BLaER1 treated with 17β-estradiol and CSF1 and Interleukin-3, amounts not matched to agents 10 nM and 100 nM (cell line): ENCODE measurements around the gene EMILIN2.

ENCODE experiments used
- H3K27ac ChIP-seq, 11 experiments: shearing (Covaris generic); formaldehyde crosslinking; 2 replicates each; pipeline ENCODE4 v1.8.1; 2022
- H3K27me3 ChIP-seq, 11 experiments: shearing (Covaris generic); formaldehyde crosslinking; 2 replicates each; pipeline ENCODE4 v1.8.1; 2022
- H3K36me3 ChIP-seq, 11 experiments: shearing (Covaris generic); formaldehyde crosslinking; 2 replicates each; pipeline ENCODE4 v1.8.1; 2022
- H3K4me1 ChIP-seq, 10 experiments: shearing (Covaris generic); formaldehyde crosslinking; 2 replicates each; pipeline ENCODE4 v1.8.1; 2022
- H3K4me2 ChIP-seq, 11 experiments: shearing (Covaris generic); formaldehyde crosslinking; 2 replicates each; pipeline ENCODE4 v1.8.1; 2022
- H3K4me3 ChIP-seq, 10 experiments: shearing (Covaris generic); formaldehyde crosslinking; 2 replicates each; pipeline ENCODE4 v1.8.1; 2022
- H3K9ac ChIP-seq, 11 experiments: shearing (Covaris generic); formaldehyde crosslinking; 2 replicates each; pipeline ENCODE4 v1.8.1; 2022
- H3K9me3 ChIP-seq, 11 experiments: shearing (Covaris generic); formaldehyde crosslinking; replicated peaks in 1 of 11; 2 replicates each; pipeline ENCODE4 v1.8.1; 2022
- H4K20me1 ChIP-seq, 11 experiments: shearing (Covaris generic); formaldehyde crosslinking; 2 replicates each; pipeline ENCODE4 v1.8.1; 2022
- Cebpa-rat ChIP-seq, 11 experiments: shearing (Covaris generic); IDR thresholded peaks; 2 replicates each; pipeline ENCODE4 v1.8.1; 2022

The EMILIN2 gene

GRCh38 chr18:2883076-2883735, 36.4 kb downstream of the EMILIN2 start:
- H4K20me1 ChIP-seq: peaks cover 0 to 100% (median 0%) of the 10 kb centered on the region in 11 experiments; a peak in 6 of 22 replicates
- peak overlapping the region; percentile 13 to 59 (median 42); a peak in 13 of 22 replicates for H3K9ac ChIP-seq
- peaks cover 0 to 71% (median 0%) of the 10 kb centered on the region in 11 experiments; a peak in 8 of 22 replicates for H3K36me3 ChIP-seq
- H3K4me2 ChIP-seq: peak overlapping the region; percentile 84 to 98 (median 91)
- no peak for TF ChIP-seq Cebpa-rat (IDR thresholded peaks at IDR 0.05)
- peaks cover 54 to 89% (median 74%) of the 10 kb centered on the region in 10 experiments for H3K4me1 ChIP-seq
- no peak overlapping the region for H3K4me3 ChIP-seq
- H3K9me3 ChIP-seq: peaks cover 0 to 25% (median 16%) of the 10 kb centered on the region in 11 experiments; a peak in 17 of 22 replicates
- H3K27me3 ChIP-seq: peaks cover 0 to 9% (median 0%) of the 10 kb centered on the region in 11 experiments; a peak in 2 of 22 replicates
- peak overlapping the region in 10 of 11 experiments; percentile 6 to 69 (median 58); a peak in 17 of 22 replicates for H3K27ac ChIP-seq

- H3K9ac ChIP-seq: no peak overlapping the region
- H3K4me1 ChIP-seq: peaks cover 43 to 89% (median 66%) of the 10 kb centered on the region in 10 experiments
- H3K27ac ChIP-seq: peak overlapping the region in 5 of 11 experiments; percentile 1 to 47 (median 34); a peak in 4 of 22 replicates
- H3K27me3 ChIP-seq: no peaks in the 10 kb centered on the region
- H3K9me3 ChIP-seq: peaks cover 0 to 25% (median 16%) of the 10 kb centered on the region in 11 experiments; a peak in 17 of 22 replicates
- H3K36me3 ChIP-seq: peaks cover 0 to 73% (median 0%) of the 10 kb centered on the region in 11 experiments; a peak in 8 of 22 replicates
- TF ChIP-seq Cebpa-rat (IDR thresholded peaks at IDR 0.05): no peak
- peaks cover 0 to 100% (median 0%) of the 10 kb centered on the region in 11 experiments; a peak in 6 of 22 replicates for H4K20me1 ChIP-seq
- H3K4me2 ChIP-seq: peak overlapping the region in 9 of 11 experiments; percentile 4 to 92 (median 84); a peak in 11 of 22 replicates
- no peak overlapping the region for H3K4me3 ChIP-seq
These were observed 38.0 kb downstream of the EMILIN2 start for GRCh38 chr18:2884706-2885285.

DNA sequence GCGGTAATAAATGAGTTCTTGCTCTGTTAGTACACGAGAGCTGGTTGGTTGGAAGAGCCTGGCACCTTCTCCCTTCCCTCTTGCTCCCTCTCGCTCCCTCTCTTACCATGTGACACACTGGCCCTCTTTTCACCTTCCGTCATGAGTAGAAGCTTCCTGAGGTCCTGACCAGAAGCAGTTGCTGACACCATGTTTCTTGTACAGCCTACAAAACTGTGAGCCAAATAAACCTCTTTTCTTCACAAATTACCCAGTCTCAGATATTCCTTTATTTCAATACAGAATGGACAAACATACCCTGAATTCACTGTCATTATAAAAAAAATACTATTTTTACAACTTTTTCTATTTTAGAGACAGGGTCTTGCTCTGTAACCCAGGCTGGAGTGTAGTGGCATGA, 40.7 kb downstream of the EMILIN2 start:
- Histone ChIP-seq H3K9me3 (peaks cover 0 to 38% (median 16%) of the 10 kb centered on the region in 11 experiments; a peak in 18 of 22 replicates), H3K4me1 (peaks cover 16 to 75% (median 39%) of the 10 kb centered on the region in 10 experiments), H3K27me3 (no peaks in the 10 kb centered on the region), H3K36me3 (peaks cover 0 to 96% (median 0%) of the 10 kb centered on the region in 11 experiments; a peak in 8 of 22 replicates), H3K27ac (peak overlapping the region in 4 of 11 experiments; percentile 48 to 70 (median 62); a peak in 9 of 22 replicates), H3K9ac (peak overlapping the region in 1 of 11 experiments; percentile 16; a peak in 1 of 22 replicates), H3K4me3 (0 out of 20 replicates have a peak overlapping the region, but pooled peaks of 1 of the 10 experiments have one; percentile 1), H3K4me2 (peak overlapping the region in 6 of 11 experiments; percentile 23 to 57 (median 42); a peak in 9 of 22 replicates), H4K20me1 (peaks cover 0 to 100% (median 0%) of the 10 kb centered on the region in 11 experiments; a peak in 6 of 22 replicates)
- no peak for TF ChIP-seq Cebpa-rat (IDR thresholded peaks at IDR 0.05)

GRCh38 chr18:2889761-2890192, 43.0 kb downstream of the EMILIN2 start:
- peak overlapping the region in 3 of 11 experiments; percentile 6 to 57 (median 27); a peak in 3 of 22 replicates for H3K4me2 ChIP-seq
- no peaks in the 10 kb centered on the region for H3K27me3 ChIP-seq
- no peak overlapping the region for H3K4me3 ChIP-seq
- H4K20me1 ChIP-seq: peaks cover 0 to 100% (median 0%) of the 10 kb centered on the region in 11 experiments; a peak in 6 of 22 replicates
- H3K9me3 ChIP-seq: peaks cover 5 to 48% (median 17%) of the 10 kb centered on the region in 11 experiments; a peak in 20 of 22 replicates
- peaks cover 0 to 58% (median 18%) of the 10 kb centered on the region in 10 experiments; a peak in 14 of 20 replicates for H3K4me1 ChIP-seq
- peaks cover 0 to 100% (median 0%) of the 10 kb centered on the region in 11 experiments; a peak in 8 of 22 replicates for H3K36me3 ChIP-seq
- no peak overlapping the region for H3K9ac ChIP-seq
- no peak overlapping the region; a peak in 1 of 22 replicates for H3K27ac ChIP-seq
- no peak for TF ChIP-seq Cebpa-rat (IDR thresholded peaks at IDR 0.05)

- Histone ChIP-seq H3K4me2 (no peak overlapping the region), H3K36me3 (peaks cover 0 to 100% (median 0%) of the 10 kb centered on the region in 11 experiments; a peak in 8 of 22 replicates)
These were observed 43.8 kb downstream of the EMILIN2 start for GRCh38 chr18:2890606-2891005.

DNA sequence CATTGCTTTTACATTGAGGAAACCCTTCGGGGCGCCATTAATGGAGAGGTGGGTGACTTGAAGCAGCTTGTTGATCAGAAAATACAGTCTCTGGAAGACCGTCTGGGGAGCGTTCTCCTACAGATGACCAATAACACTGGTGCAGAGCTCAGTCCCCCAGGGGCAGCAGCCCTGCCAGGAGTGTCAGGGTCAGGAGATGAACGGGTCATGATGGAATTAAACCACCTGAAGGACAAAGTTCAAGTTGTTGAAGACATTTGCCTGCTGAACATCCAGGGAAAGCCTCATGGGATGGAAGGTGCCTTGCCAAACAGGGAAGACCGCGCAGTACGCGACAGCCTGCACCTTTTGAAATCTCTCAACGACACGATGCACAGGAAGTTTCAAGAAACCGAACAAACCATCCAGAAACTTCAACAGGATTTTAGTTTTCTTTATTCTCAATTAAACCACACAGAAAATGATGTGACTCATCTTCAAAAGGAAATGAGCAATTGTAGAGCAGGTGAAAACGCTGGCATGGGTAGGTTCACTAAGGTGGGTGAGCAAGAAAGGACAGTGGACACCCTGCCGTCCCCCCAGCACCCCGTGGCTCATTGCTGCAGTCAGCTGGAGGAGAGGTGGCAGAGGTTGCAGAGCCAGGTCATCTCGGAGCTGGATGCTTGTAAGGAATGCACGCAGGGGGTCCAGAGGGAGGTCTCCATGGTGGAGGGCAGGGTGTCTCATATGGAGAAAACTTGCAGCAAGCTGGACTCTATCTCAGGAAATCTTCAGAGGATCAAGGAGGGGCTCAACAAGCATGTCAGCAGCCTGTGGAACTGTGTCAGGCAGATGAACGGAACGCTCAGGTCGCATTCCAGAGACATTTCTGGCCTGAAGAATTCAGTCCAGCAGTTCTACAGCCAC, 45.0 kb downstream of the EMILIN2 start:
- H3K9ac ChIP-seq: no peak overlapping the region
- H3K4me3 ChIP-seq: no peak overlapping the region
- no peak for TF ChIP-seq Cebpa-rat (IDR thresholded peaks at IDR 0.05)
- peaks cover 0 to 100% (median 0%) of the 10 kb centered on the region in 11 experiments; a peak in 8 of 22 replicates for H3K36me3 ChIP-seq
- no peak overlapping the region for H3K27ac ChIP-seq
- peaks cover 9 to 45% (median 18%) of the 10 kb centered on the region in 11 experiments; a peak in 21 of 22 replicates for H3K9me3 ChIP-seq
- H4K20me1 ChIP-seq: peaks cover 0 to 100% (median 0%) of the 10 kb centered on the region in 11 experiments; a peak in 6 of 22 replicates
- H3K4me2 ChIP-seq: no peak overlapping the region; a peak in 1 of 22 replicates
- H3K4me1 ChIP-seq: peaks cover 0 to 67% (median 10%) of the 10 kb centered on the region in 10 experiments; a peak in 10 of 20 replicates
- H3K27me3 ChIP-seq: no peaks in the 10 kb centered on the region

More at GRCh38 chr18:2890606-2891005, 43.8 kb downstream of the EMILIN2 start:
- Histone ChIP-seq H4K20me1 (peaks cover 0 to 100% (median 0%) of the 10 kb centered on the region in 11 experiments; a peak in 6 of 22 replicates), H3K4me1 (peaks cover 0 to 59% (median 10%) of the 10 kb centered on the region in 10 experiments; a peak in 10 of 20 replicates), H3K9me3 (peaks cover 13 to 52% (median 23%) of the 10 kb centered on the region in 11 experiments; a peak in 21 of 22 replicates), H3K27me3 (no peaks in the 10 kb centered on the region), H3K4me3 (no peak overlapping the region), H3K9ac (no peak overlapping the region), H3K27ac (no peak overlapping the region)
- TF ChIP-seq Cebpa-rat (IDR thresholded peaks at IDR 0.05): no peak

- H3K36me3 ChIP-seq: peaks cover 0 to 97% (median 0%) of the 10 kb centered on the region in 11 experiments; a peak in 8 of 22 replicates
- no peaks in the 10 kb centered on the region for H3K27me3 ChIP-seq
- TF ChIP-seq Cebpa-rat (IDR thresholded peaks at IDR 0.05): no peak
- peaks cover 0 to 100% (median 0%) of the 10 kb centered on the region in 11 experiments; a peak in 6 of 22 replicates for H4K20me1 ChIP-seq
- peaks cover 0 to 34% (median 9%) of the 10 kb centered on the region in 11 experiments; a peak in 16 of 22 replicates for H3K9me3 ChIP-seq
- H3K4me1 ChIP-seq: peaks cover 2 to 67% (median 9%) of the 10 kb centered on the region in 10 experiments
- H3K4me2 ChIP-seq: no peak overlapping the region
- H3K9ac ChIP-seq: no peak overlapping the region
- H3K4me3 ChIP-seq: no peak overlapping the region
- H3K27ac ChIP-seq: no peak overlapping the region
These were observed 46.2 kb downstream of the EMILIN2 start for GRCh38 chr18:2893056-2893455.
